HCT116 (cell line): Measurements from ENCODE around the gene C2orf76. TPM values are rescaled to one million over a fixed set of nuclear protein-coding genes. Genes with fewer than 3 reads are reported as not detected.

Source experiments
- ATAC-seq: fragments of 200-7000 bp; cut with Tn5 transposase; 2 replicates; pipeline ENCODE4 v1.9.1; 2020; ENCODE audit warnings: mild to moderate bottlenecking, moderate library complexity
- BruUV-seq: library from RNA; stranded (reverse); fragments of 400-500 nt; replicated peaks from 2 replicates; lab custom pipeline; 2021; lab: Mats Ljungman, UMichigan
- CTCF ChIA-PET: fragments of 300-600 bp; sonication (Branson Sonifier 250); formaldehyde crosslinking; loops from one replicate; lab custom pipeline; 2021; ENCODE audit warnings: antibody characterized with exemption; lab: Charles Lee
- POLR2A ChIA-PET: fragments of 300-600, 350-600 bp; sonication (Branson Sonifier 250); formaldehyde crosslinking; loops from one replicate; lab custom pipeline; 2021; ENCODE audit warnings: antibody characterized with exemption; lab: Charles Lee
- RAD21 ChIA-PET, 2 experiments: fragments of 300-600 bp; sonication (Branson Sonifier 250); formaldehyde crosslinking; loops; one replicate each; lab custom pipeline; 2023; ENCODE audit warnings: low total read pairs in 2 of 2; ENCODE audit not compliant: uncharacterized antibody in 2 of 2, unreplicated experiment in 2 of 2, low non-redundant PET in 1 of 2; lab: Charles Lee
- DNase-seq: peaks from one replicate; pipeline ENCODE4 v3.0.0-alpha.2; 2010; ENCODE audit warnings: low read depth, low spot score
- H2AFZ ChIP-seq: fragments of 200-600 bp; shearing (Covaris generic), sonication (generic); 2 replicates; pipeline ENCODE4 v1.6.1; 2017; ENCODE audit warnings: low read depth, mixed run types, mixed read lengths, antibody characterized with exemption, low read length; ENCODE audit not compliant: poor library complexity, severe bottlenecking
- H3K27ac ChIP-seq: 2 replicates; pipeline ENCODE4 v1.5.1; 2012; ENCODE audit warnings: low read depth, low read length
- H3K27me3 ChIP-seq: fragments of 200-600 bp; sonication (generic); 2 replicates; pipeline ENCODE4 v1.6.1; 2016; ENCODE audit warnings: mixed run types, low read length, mixed read lengths; ENCODE audit not compliant: insufficient read depth
- H3K36me3 ChIP-seq, 2 experiments: fragments of 200-500 bp in 1 of 2; fragments of 200-600 bp in 1 of 2; sonication (Bioruptor generic) in 1 of 2; sonication (generic) in 1 of 2; 2 replicates each; pipeline versions ENCODE4 v1.5.1 to v1.6.1; 2014 to 2016; ENCODE audit warnings: low read length in 2 of 2, inconsistent platforms in 1 of 2, mixed read lengths in 1 of 2, mixed run types in 1 of 2; ENCODE audit not compliant: insufficient read depth in 2 of 2, control insufficient read depth in 1 of 2
- H3K4me1 ChIP-seq, 2 experiments: fragments of 200-600 bp in 1 of 2; sonication (generic) in 1 of 2; 2 replicates each; pipeline versions ENCODE4 v1.5.1 to v1.6.1; 2012 to 2017; ENCODE audit warnings: low read length in 2 of 2, inconsistent platforms in 1 of 2, mild to moderate bottlenecking in 1 of 2, mixed read lengths in 1 of 2, mixed run types in 1 of 2, moderate library complexity in 1 of 2; ENCODE audit not compliant: insufficient read depth in 2 of 2, control insufficient read depth in 1 of 2
- H3K4me2 ChIP-seq: fragments of 200-600 bp; sonication (generic); 2 replicates; pipeline ENCODE4 v1.6.1; 2017; ENCODE audit warnings: mixed run types, low read length, mixed read lengths
- H3K4me3 ChIP-seq, 2 experiments: fragments of 200-600 bp in 1 of 2; sonication (generic) in 1 of 2; replicated peaks in 1 of 2; 2 replicates each; pipeline ENCODE4 v1.5.1; 2011 to 2016; ENCODE audit warnings: low read length in 2 of 2, control low read depth in 1 of 2, low read depth in 1 of 2, mild to moderate bottlenecking in 1 of 2, mixed read lengths in 1 of 2, mixed run types in 1 of 2
- H3K79me2 ChIP-seq: fragments of 200-600 bp; sonication (generic); 2 replicates; pipeline ENCODE4 v1.6.1; 2017; ENCODE audit warnings: mild to moderate bottlenecking, mixed run types, low read length, moderate library complexity, mixed read lengths; ENCODE audit not compliant: insufficient read depth
- H3K9ac ChIP-seq: fragments of 200-600 bp; sonication (generic); 2 replicates; pipeline ENCODE4 v1.6.1; 2016; ENCODE audit warnings: low read length, mixed read lengths
- H3K9me2 ChIP-seq: fragments of 200-600 bp; sonication (generic), shearing (Covaris generic); 2 replicates; pipeline ENCODE4 v1.6.1; 2017; ENCODE audit warnings: mixed run types, mild to moderate bottlenecking, moderate library complexity; ENCODE audit not compliant: insufficient read depth
- H3K9me3 ChIP-seq, 2 experiments: fragments of 200-500 bp in 1 of 2; fragments of 200-600 bp in 1 of 2; sonication (Bioruptor generic) in 1 of 2; sonication (generic) in 1 of 2; 2 replicates each; pipeline ENCODE4 v1.6.1; 2014 to 2017; ENCODE audit warnings: low read length in 2 of 2, mixed read lengths in 2 of 2, inconsistent platforms in 1 of 2, low read depth in 1 of 2, mild to moderate bottlenecking in 1 of 2, mixed run types in 1 of 2, moderate library complexity in 1 of 2; ENCODE audit not compliant: control insufficient read depth in 1 of 2, insufficient read depth in 1 of 2
- H4K20me1 ChIP-seq: fragments of 200-600 bp; sonication (generic), shearing (Covaris generic); 2 replicates; pipeline ENCODE4 v1.6.1; 2017; ENCODE audit warnings: mixed run types, mild to moderate bottlenecking, moderate library complexity; ENCODE audit not compliant: insufficient read depth
- CBX3 ChIP-seq: IDR thresholded peaks from 2 replicates; pipeline ENCODE4 v1.6.1; 2012; ENCODE audit warnings: low read depth
- CEBPB ChIP-seq: IDR thresholded peaks from 2 replicates; pipeline ENCODE4 v1.6.1; 2012; ENCODE audit warnings: low read depth
- EZH2 ChIP-seq: fragments of 200-600 bp; sonication (generic); IDR thresholded peaks from 2 replicates; pipeline ENCODE4 v1.6.1; 2017; ENCODE audit warnings: antibody characterized with exemption, mixed run types
- EZH2phosphoT487 ChIP-seq: fragments of 200-600 bp; IDR thresholded peaks from 2 replicates; pipeline ENCODE4 v1.6.1; 2018; ENCODE audit warnings: antibody characterized with exemption, borderline replicate concordance
- FOSL1 ChIP-seq: IDR thresholded peaks from 2 replicates; pipeline ENCODE4 v1.6.1; 2012; ENCODE audit warnings: low read depth
- POLR2AphosphoS5 ChIP-seq: IDR thresholded peaks from 2 replicates; pipeline ENCODE4 v1.6.1; 2011; ENCODE audit warnings: mild to moderate bottlenecking, low read depth, low read length, moderate library complexity
- RAD21 ChIP-seq: IDR thresholded peaks from 2 replicates; pipeline ENCODE4 v1.6.1; 2012; ENCODE audit warnings: low read depth, mild to moderate bottlenecking
- SRF ChIP-seq: IDR thresholded peaks from 2 replicates; pipeline ENCODE4 v1.6.1; 2012; ENCODE audit warnings: low read depth
- YY1 ChIP-seq: IDR thresholded peaks from 2 replicates; pipeline ENCODE4 v1.6.1; 2011; ENCODE audit warnings: low read length, low read depth, moderate library complexity, mild to moderate bottlenecking; ENCODE audit not compliant: insufficient replicate concordance; ENCODE audit errors: extremely low read depth
- ZNF274 ChIP-seq: fragments of 200-500 bp; sonication (Bioruptor generic); IDR thresholded peaks from 2 replicates; pipeline ENCODE4 v1.6.1; 2014; ENCODE audit warnings: mild to moderate bottlenecking, low read depth, low read length, inconsistent platforms
- intact Hi-C: fragments of 100-400 bp; cut with micrococcal nuclease; formaldehyde crosslinking; loops from 2 replicates; pipeline ENCODE4 v1.10.0; 2022
- total RNA-seq: library from RNA; stranded (reverse); gene quantifications from one replicate; pipeline ENCODE4 v1.2.1, GENCODE V29; 2021; ENCODE audit not compliant: unreplicated experiment
- TF ChIP-seq, protein P1 (sequence below): IDR thresholded peaks from 2 replicates; pipeline ENCODE4 v1.6.1; 2011; ENCODE audit warnings: mild to moderate bottlenecking, low read length, moderate library complexity; ENCODE audit not compliant: insufficient replicate concordance; ENCODE audit errors: extremely low read depth

The C2orf76 gene
- total RNA-seq, 1 experiment from 2014 or later: 10.5 TPM

DNA sequence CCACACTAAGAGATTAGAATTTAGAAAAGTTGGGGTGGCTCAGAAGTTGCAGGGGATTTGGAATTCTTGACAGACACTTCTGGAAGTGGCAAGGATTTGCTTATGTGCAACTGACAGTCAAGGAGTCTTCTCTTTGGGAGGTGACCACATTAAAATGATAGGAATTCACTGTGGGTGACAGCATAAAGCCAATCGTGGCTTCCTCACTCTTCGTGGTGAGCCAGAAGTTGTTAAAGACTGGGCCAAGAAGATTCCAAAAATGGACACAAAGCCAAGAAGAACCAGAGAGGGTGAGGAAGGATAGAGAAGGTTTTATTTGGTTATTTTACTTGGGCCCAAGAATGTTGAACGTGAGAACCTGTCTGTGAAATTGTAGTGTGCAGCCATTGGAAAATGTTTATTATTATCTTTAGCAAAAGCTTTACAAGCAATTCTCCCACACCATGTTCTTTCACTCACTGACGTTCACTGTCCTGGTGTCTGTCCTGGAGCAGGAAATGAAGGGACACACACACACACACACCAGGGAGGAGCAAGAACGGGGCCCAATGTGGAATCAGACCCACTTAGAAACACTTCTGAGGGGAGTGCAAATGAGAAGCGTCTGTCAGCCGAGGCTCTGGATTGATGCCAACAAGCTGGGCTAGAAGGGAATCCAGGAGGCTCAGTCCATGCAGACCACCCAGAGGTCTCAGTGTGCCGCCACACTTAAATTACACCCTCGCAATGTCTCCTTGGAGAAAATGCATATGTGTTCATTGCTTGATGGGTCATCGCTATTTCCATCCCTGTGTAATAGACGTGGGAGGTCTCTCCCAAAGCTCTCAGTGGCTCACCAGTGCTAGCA is 105.8 kb downstream of the C2orf76 start:
- Histone ChIP-seq H2AFZ (no peak overlapping the region), H4K20me1 (no peaks in the 10 kb centered on the region; the same call in 1 of the 2 replicates), H3K4me3 (no peak overlapping the region), H3K9me3 (no peaks in the 10 kb centered on the region), H3K79me2 (no peaks in the 10 kb centered on the region), H3K27me3 (no peaks in the 10 kb centered on the region), H3K4me1 (peaks cover 11 to 37% of the 10 kb centered on the region in 2 experiments), H3K9me2 (no peaks in the 10 kb centered on the region), H3K36me3 (peaks cover 2 to 13% of the 10 kb centered on the region in 2 experiments; a peak in 2 of 4 replicates), H3K4me2 (no peak overlapping the region), H3K27ac (no peak overlapping the region), H3K9ac (no peak overlapping the region)
- intact Hi-C loops: no loop called here
- no peak for ATAC-seq
- CTCF ChIA-PET: no interaction called here
- DNase-seq: no peak
- BruUV-seq: no TSS peak
- RAD21 ChIA-PET: no interaction called here
- TF ChIP-seq, protein P1, sequence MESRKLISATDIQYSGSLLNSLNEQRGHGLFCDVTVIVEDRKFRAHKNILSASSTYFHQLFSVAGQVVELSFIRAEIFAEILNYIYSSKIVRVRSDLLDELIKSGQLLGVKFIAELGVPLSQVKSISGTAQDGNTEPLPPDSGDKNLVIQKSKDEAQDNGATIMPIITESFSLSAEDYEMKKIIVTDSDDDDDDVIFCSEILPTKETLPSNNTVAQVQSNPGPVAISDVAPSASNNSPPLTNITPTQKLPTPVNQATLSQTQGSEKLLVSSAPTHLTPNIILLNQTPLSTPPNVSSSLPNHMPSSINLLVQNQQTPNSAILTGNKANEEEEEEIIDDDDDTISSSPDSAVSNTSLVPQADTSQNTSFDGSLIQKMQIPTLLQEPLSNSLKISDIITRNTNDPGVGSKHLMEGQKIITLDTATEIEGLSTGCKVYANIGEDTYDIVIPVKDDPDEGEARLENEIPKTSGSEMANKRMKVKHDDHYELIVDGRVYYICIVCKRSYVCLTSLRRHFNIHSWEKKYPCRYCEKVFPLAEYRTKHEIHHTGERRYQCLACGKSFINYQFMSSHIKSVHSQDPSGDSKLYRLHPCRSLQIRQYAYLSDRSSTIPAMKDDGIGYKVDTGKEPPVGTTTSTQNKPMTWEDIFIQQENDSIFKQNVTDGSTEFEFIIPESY: no peak
- TF ChIP-seq YY1: no peak
- no peak for TF ChIP-seq CBX3
- TF ChIP-seq POLR2AphosphoS5: no peak
- no peak for TF ChIP-seq CEBPB
- TF ChIP-seq EZH2: no peak
- no peak for TF ChIP-seq EZH2phosphoT487
- TF ChIP-seq ZNF274: no peak
- TF ChIP-seq SRF: no peak
- no peak for TF ChIP-seq FOSL1
- no peak for TF ChIP-seq RAD21
- POLR2A ChIA-PET: no interaction called here
